AG09319 (cell line): ENCODE results near the gene CASD1.

ENCODE experiments used
- DNase-seq: peaks from one replicate; pipeline ENCODE4 v3.0.0-alpha.2; 2010; ENCODE audit warnings: low read depth; ENCODE audit errors: extremely low read depth
- CTCF ChIP-seq: IDR thresholded peaks from 2 replicates; pipeline ENCODE4 v1.5.1; 2011; ENCODE audit warnings: low read depth, mild to moderate bottlenecking, inconsistent platforms, low read length, moderate library complexity

CASD1 gene

GRCh38 chr7:94565247-94565894 is 55.8 kb downstream of the CASD1 start:
- DNase-seq = no peak
- no peak for TF ChIP-seq CTCF

- no peak for DNase-seq
- no peak for TF ChIP-seq CTCF
Observed at GRCh38 chr7:94567396-94567795, 57.8 kb downstream of the CASD1 start.

- TF ChIP-seq CTCF = no peak
- DNase-seq = no peak
Observed at GRCh38 chr7:94571816-94572215, 62.2 kb downstream of the CASD1 start.

GRCh38 chr7:94575646-94576045 is 66.0 kb downstream of the CASD1 start:
- no peak for DNase-seq
- no peak for TF ChIP-seq CTCF

GRCh38 chr7:94576316-94576715 is 66.7 kb downstream of the CASD1 start:
- no peak for DNase-seq
- TF ChIP-seq CTCF = no peak

- TF ChIP-seq CTCF = no peak
- no peak for DNase-seq
Observed at GRCh38 chr7:94577357-94577756, 67.7 kb downstream of the CASD1 start.

GRCh38 chr7:94578614-94579013 is 69.0 kb downstream of the CASD1 start:
- no peak for DNase-seq
- TF ChIP-seq CTCF = no peak
